ENCODE measurements around the gene RNGTT. TPM values are rescaled to one million over a fixed set of nuclear protein-coding genes. Genes with fewer than 3 reads are reported as not detected.
A peak's percentile ranks its signal among the peaks of the same experiment; 100 is the strongest.

Gene RNGTT
- total RNA-seq, 1 donor from 2014 or later = 21.6 TPM

DNA sequence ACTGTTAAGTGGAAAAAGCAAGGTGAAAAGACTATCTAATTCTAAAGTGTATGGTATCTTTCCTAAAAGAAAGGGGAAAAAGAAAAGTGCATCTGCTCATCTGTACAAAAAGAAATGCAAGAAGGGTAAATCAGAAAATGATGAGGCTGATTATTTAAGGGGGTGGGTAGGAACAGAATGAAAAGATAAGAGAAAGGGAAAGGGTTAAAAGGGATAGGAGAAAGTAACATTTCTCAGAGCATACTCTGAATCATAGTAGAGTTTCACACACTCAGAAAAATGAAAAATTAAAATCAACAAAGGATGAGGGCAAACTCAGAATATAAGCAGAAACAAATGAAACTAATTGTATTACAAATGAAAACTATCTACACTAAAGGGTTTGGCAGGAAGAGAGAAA, 79.1 kb downstream of the RNGTT start:
- no peak overlapping the region for H3K4me3 Mint-ChIP-seq
- DNase-seq (ENCODE audit: low spot score) = no peak
- H3K36me3 Mint-ChIP-seq (ENCODE audit: low read depth) = peaks cover 20% of the 10 kb centered on the region
- peaks cover 6% of the 10 kb centered on the region for H3K4me1 Mint-ChIP-seq (ENCODE audit: low read depth)
- H3K9me3 Mint-ChIP-seq = no peaks in the 10 kb centered on the region
- H3K27ac Mint-ChIP-seq = no peak overlapping the region
- no peaks in the 10 kb centered on the region for H3K27me3 Mint-ChIP-seq (ENCODE audit: insufficient read depth)
- intact Hi-C loops (cut with micrococcal nuclease) = no loop called here

DNA sequence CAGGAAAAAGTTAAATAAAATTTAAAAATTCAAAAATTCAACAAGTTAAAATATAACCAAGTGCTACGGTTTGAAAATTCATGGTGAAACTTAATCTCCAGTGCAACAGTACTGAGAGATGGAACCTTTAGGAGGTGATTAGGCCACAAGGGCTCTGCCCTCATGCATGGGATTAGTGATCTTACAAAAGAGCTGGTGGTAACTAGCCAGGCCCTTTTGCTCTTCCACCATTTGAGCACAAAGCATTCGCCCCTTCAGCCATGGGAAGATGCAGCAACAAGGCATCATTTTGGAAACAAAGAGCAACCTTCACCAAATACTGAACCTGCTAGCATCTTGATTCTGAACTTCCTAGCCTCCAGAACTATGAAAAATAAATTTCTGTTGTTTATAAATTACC, 80.9 kb downstream of the RNGTT start:
- intact Hi-C loops (cut with micrococcal nuclease) = no loop called here
- Mint-ChIP-seq H3K36me3 (ENCODE audit: low read depth) (peaks cover 19% of the 10 kb centered on the region), H3K27ac (no peak overlapping the region), H3K4me3 (no peak overlapping the region), H3K4me1 (ENCODE audit: low read depth) (peaks cover 6% of the 10 kb centered on the region), H3K9me3 (no peaks in the 10 kb centered on the region), H3K27me3 (ENCODE audit: insufficient read depth) (no peaks in the 10 kb centered on the region)
- no peak for DNase-seq (ENCODE audit: low spot score)

DNA sequence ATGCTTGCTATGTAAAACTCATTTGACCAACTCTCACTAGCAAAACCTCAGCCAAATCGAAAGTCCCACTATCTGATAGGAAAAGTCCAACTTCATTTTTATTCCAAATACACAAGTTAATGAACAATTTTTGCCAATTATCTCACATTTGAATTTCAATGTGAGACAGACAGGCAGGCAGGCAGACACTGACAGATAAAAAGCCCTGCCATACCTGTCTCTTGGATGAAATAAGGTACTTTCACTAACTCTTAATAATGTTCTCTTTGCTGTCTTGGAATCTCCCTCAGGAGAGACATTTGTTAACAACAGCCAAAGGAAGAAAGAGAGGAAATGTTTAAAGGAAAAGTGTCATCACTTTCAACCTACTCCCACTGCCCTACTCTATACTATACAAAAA, 82.0 kb downstream of the RNGTT start:
- no peak overlapping the region for H3K4me3 Mint-ChIP-seq
- peaks cover 12% of the 10 kb centered on the region for H3K36me3 Mint-ChIP-seq (ENCODE audit: low read depth)
- intact Hi-C loops (cut with micrococcal nuclease) = no loop called here
- no peak overlapping the region for H3K27ac Mint-ChIP-seq
- no peak for DNase-seq (ENCODE audit: low spot score)
- peaks cover 6% of the 10 kb centered on the region for H3K4me1 Mint-ChIP-seq (ENCODE audit: low read depth)
- no peaks in the 10 kb centered on the region for H3K27me3 Mint-ChIP-seq (ENCODE audit: insufficient read depth)
- H3K9me3 Mint-ChIP-seq = no peaks in the 10 kb centered on the region

DNA sequence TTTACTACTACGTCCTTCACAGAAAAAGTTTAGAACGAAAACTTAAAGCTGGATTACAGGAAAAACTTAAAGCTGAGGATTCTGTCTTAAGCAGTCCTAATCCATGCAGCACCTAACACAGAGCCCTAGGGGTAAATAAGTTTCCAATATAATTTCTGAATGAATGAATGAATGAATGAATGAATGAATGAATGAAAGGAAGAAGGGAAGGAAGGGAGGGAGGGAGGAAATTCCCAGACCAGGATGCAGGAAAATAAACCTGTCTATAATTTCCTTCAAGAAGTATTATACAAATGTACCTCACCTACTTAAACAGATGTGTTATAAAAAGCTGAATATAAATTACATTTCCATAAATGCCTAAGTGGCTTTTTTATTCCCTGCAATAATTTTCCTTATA, 83.4 kb downstream of the RNGTT start:
- Mint-ChIP-seq H3K4me1 (ENCODE audit: low read depth) (peaks cover 6% of the 10 kb centered on the region), H3K27me3 (ENCODE audit: insufficient read depth) (no peaks in the 10 kb centered on the region), H3K9me3 (no peaks in the 10 kb centered on the region), H3K27ac (no peak overlapping the region), H3K4me3 (no peak overlapping the region), H3K36me3 (ENCODE audit: low read depth) (peaks cover 3% of the 10 kb centered on the region)
- DNase-seq (ENCODE audit: low spot score) = no peak
- intact Hi-C loops (cut with micrococcal nuclease) = no loop called here

DNA sequence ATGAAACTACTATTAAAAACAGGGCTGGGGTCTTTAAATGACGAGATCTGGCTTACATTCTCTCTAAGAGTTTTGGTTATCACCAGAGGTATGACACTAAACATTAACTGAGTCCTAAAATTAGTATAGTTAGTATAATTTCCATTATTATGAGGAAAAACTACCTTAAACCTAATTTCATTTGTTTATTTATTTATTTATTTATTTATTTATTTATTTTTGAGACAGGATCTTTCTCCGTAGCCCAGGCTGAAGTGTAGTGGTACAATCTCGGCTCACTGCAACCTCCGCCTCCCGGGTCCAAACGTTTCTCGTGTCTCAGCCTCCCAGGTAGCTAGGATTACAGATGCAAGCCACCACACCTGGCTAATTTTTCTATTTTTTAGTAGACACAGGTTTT, 85.5 kb downstream of the RNGTT start:
- Mint-ChIP-seq H3K4me1 (ENCODE audit: low read depth) (peaks cover 23% of the 10 kb centered on the region), H3K4me3 (no peak overlapping the region), H3K27me3 (ENCODE audit: insufficient read depth) (no peaks in the 10 kb centered on the region), H3K9me3 (no peaks in the 10 kb centered on the region), H3K36me3 (ENCODE audit: low read depth) (no peaks in the 10 kb centered on the region), H3K27ac (no peak overlapping the region)
- intact Hi-C loops (cut with micrococcal nuclease) = no loop called here
- DNase-seq (ENCODE audit: low spot score) = no peak

DNA sequence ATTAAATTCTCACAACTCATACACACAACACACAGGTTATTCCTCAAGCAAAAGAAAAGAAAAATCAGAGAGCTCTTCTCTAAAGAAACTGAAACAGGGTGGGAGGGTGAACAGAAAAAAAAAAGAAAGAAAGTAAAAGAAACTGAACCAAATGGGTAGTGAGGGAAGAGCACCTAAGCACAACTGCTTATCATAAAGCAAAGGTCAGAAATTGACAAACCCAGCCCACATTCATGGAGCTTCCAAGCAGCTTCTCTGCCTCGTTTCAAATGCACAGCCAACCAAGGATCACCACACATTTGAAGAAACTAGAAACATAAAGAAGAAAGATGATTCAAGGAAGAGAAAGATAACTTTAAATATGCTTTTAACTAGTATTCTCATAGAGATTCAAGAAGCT, 90.5 kb downstream of the RNGTT start:
- H3K9me3 Mint-ChIP-seq = no peaks in the 10 kb centered on the region
- intact Hi-C loops (cut with micrococcal nuclease) = loop anchor here (5.0 kb wide), 1 partner anchor 1806 kb away; no protein-coding TSS in a partner anchor
- H3K27ac Mint-ChIP-seq = no peak overlapping the region
- H3K27me3 Mint-ChIP-seq (ENCODE audit: insufficient read depth) = no peaks in the 10 kb centered on the region
- peaks cover 27% of the 10 kb centered on the region for H3K4me1 Mint-ChIP-seq (ENCODE audit: low read depth)
- DNase-seq (ENCODE audit: low spot score) = no peak
- H3K4me3 Mint-ChIP-seq = no peak overlapping the region
- peaks cover under 1% of the 10 kb centered on the region for H3K36me3 Mint-ChIP-seq (ENCODE audit: low read depth)

DNA sequence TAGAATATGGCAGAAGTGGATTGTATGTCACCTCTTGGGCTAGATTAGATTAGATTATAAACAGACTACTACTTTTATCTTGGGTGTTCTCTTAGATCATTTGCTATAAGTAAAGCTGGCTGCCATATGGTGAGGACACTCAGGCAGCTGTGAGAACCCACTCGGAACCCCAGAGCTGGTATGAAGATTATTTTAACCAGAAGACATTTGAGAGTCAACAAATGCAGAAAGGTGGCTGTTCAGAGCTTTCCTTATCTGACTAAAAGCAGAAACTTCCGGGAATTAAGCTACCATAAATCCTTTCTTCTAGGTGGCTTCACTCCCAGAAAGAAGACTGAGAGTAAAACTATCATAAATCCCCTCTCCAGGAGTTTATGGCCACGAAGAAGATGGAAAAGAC, 91.9 kb downstream of the RNGTT start:
- intact Hi-C loops (cut with micrococcal nuclease) = loop anchor here (2.0 to 5.0 kb wide), 3 partner anchors 91 to 1804 kb away; no protein-coding TSS in a partner anchor
- H3K4me1 Mint-ChIP-seq (ENCODE audit: low read depth) = peaks cover 38% of the 10 kb centered on the region
- no peak overlapping the region for H3K27ac Mint-ChIP-seq
- peaks cover 4% of the 10 kb centered on the region for H3K36me3 Mint-ChIP-seq (ENCODE audit: low read depth)
- DNase-seq (ENCODE audit: low spot score) = no peak
- no peak overlapping the region for H3K4me3 Mint-ChIP-seq
- no peaks in the 10 kb centered on the region for H3K27me3 Mint-ChIP-seq (ENCODE audit: insufficient read depth)
- H3K9me3 Mint-ChIP-seq = no peaks in the 10 kb centered on the region

DNA sequence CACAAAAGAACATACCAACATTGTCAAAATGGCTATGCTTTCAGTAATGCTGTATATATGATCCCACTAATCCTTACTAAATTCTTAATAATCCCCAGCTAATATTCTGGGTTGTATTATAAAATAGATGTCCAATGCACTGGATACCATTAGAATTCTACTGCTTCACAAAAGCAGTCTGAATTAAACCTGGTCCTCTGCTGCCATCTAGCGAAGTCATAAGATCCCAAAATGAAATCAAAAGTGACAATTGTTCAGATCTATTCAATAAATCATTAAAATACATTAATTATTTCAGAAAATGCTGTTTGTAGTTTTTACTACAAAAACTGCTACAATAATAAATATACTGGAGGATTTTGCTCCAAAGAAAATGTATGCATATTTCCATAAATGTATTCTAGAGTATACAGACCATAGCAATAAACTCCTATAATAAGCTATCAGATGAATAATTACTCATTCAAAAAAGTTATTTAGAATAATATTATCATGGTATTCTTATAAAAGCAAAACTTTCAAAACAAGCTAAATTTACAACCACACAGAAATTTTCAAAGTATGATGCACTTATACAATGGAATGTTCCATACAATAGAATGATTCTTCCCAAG, 92.6 kb downstream of the RNGTT start:
- intact Hi-C loops (cut with micrococcal nuclease) = loop anchor here (1.0 to 5.0 kb wide), 5 partner anchors 90 to 1804 kb away; no protein-coding TSS in a partner anchor
- no peaks in the 10 kb centered on the region for H3K9me3 Mint-ChIP-seq

DNA sequence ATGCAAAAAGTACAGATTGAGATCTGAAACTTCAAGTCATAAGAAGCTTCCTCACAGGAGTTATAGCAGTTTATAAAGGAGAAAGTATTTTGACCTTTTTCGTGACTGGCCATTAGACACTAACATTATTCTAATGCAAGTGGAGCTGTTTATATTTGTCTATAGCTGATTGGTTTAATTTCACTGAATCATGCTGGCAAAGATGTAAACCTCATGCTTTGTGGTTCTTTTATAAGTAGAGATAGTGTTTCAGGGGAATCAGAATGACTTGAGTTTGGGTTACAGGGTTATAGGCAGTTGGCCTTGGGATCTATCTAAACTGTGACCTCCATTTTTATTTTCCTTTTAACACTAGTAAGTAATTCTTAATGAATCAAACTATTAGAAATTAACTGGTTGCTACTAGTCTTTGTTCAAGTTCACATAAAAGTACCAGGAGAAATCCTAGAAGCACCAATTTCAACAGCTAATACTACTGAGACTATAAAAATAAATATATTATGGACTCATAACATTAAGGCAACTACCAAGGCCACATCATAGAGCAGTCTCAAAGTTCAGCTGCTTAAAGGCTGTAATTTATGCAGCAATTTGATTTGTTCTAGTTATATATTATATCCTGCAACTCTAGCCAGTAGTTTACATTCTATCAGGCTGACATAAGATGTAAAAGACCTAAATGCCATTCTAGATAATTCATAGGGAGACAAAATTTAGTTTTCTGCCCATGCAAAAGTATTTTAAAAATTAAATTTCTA, 94.0 kb downstream of the RNGTT start:
- H3K36me3 Mint-ChIP-seq (ENCODE audit: low read depth) = peaks cover 14% of the 10 kb centered on the region
- DNase-seq (ENCODE audit: low spot score) = no peak
- peaks cover 52% of the 10 kb centered on the region for H3K4me1 Mint-ChIP-seq (ENCODE audit: low read depth)
- H3K27me3 Mint-ChIP-seq (ENCODE audit: insufficient read depth) = no peaks in the 10 kb centered on the region
- intact Hi-C loops (cut with micrococcal nuclease) = loop anchor here (1.0 to 10.0 kb wide), 8 partner anchors 89 to 1802 kb away; partner anchors contain the start of genes CFAP206 and SLC35A1
- H3K4me3 Mint-ChIP-seq = no peak overlapping the region
- H3K27ac Mint-ChIP-seq = no peak overlapping the region
- no peaks in the 10 kb centered on the region for H3K9me3 Mint-ChIP-seq

More for the DNA sequence above, 92.6 kb downstream of the RNGTT start:
- Mint-ChIP-seq H3K4me1 (ENCODE audit: low read depth) (peaks cover 44% of the 10 kb centered on the region), H3K27me3 (ENCODE audit: insufficient read depth) (no peaks in the 10 kb centered on the region), H3K27ac (no peak overlapping the region), H3K36me3 (ENCODE audit: low read depth) (peaks cover 10% of the 10 kb centered on the region), H3K4me3 (no peak overlapping the region)
- DNase-seq (ENCODE audit: low spot score) = peak; percentile 17

DNA sequence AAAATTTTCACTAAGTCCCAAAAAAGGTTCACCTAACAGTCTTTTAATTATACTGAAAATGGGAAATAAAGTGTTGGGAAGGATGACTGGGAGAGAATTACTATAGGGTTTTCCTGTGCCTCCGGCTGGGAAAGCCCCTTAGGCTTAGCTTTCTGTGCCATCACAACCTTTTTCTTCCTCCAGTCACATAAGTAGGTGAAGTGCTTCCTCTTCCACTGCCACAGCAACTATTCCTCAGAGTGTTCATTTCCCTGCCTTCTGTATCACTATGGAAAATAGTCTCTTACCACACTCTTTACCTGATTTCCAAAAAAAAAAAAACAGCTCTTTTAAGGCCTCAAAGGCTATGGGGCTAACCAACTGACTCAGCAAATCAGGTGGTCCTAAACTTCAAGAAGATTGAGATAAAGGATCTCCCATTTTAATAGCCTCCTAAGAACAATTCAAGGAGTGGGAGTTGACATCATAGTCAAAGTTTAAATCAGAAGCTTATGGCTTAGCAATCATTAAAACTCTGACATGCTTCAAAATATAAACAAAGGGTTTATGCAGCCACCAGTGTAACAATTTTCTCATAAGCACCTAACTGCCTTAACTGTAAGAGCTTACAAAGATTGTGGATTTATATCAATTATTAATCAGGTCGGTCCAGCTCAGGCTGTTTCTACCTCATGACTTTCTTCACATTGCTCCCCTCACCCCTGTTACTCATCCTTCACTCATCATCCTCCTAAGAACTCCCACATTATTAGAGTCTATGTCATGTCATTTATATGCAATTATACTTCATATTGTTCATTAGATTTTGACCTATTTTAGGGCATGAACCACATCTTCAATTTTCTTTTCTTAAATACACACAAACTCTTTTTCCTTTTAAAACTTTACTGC, 95.3 kb downstream of the RNGTT start:
- no peak overlapping the region for H3K4me3 Mint-ChIP-seq
- DNase-seq (ENCODE audit: low spot score) = no peak
- H3K36me3 Mint-ChIP-seq (ENCODE audit: low read depth) = peaks cover 16% of the 10 kb centered on the region
- no peaks in the 10 kb centered on the region for H3K9me3 Mint-ChIP-seq
- peaks cover 54% of the 10 kb centered on the region for H3K4me1 Mint-ChIP-seq (ENCODE audit: low read depth)
- intact Hi-C loops (cut with micrococcal nuclease) = loop anchor here (5.0 to 10.0 kb wide), 3 partner anchors 1133 to 1461 kb away; partner anchors contain the start of genes CFAP206 and SLC35A1
- no peaks in the 10 kb centered on the region for H3K27me3 Mint-ChIP-seq (ENCODE audit: insufficient read depth)
- H3K27ac Mint-ChIP-seq = no peak overlapping the region

DNA sequence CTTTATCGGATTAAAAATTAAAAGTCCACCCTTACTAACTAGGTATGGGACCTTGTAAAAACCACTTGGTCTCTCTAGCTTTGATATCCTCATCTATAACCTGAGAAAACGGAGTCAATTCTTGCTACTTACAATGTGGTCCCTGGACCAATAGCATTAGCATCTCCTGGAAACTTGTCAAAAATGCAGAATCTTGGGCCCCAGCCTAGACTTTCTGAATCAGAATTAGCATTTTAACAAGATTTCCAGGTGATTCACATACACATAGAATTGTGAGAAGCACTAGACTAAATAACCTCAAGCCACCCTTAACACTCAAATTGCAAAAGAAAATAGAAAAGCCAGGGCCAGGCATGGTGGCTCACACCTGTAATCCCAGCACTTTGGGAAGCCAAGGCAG, 96.6 kb downstream of the RNGTT start:
- no peak for DNase-seq (ENCODE audit: low spot score)
- intact Hi-C loops (cut with micrococcal nuclease) = loop anchor here (5.0 to 10.0 kb wide), 3 partner anchors 1132 to 1460 kb away; partner anchors contain the start of genes CFAP206 and SLC35A1
- H3K4me1 Mint-ChIP-seq (ENCODE audit: low read depth) = peaks cover 48% of the 10 kb centered on the region
- H3K4me3 Mint-ChIP-seq = no peak overlapping the region
- H3K27ac Mint-ChIP-seq = no peak overlapping the region
- H3K9me3 Mint-ChIP-seq = no peaks in the 10 kb centered on the region
- no peaks in the 10 kb centered on the region for H3K27me3 Mint-ChIP-seq (ENCODE audit: insufficient read depth)
- H3K36me3 Mint-ChIP-seq (ENCODE audit: low read depth) = peaks cover 20% of the 10 kb centered on the region

DNA sequence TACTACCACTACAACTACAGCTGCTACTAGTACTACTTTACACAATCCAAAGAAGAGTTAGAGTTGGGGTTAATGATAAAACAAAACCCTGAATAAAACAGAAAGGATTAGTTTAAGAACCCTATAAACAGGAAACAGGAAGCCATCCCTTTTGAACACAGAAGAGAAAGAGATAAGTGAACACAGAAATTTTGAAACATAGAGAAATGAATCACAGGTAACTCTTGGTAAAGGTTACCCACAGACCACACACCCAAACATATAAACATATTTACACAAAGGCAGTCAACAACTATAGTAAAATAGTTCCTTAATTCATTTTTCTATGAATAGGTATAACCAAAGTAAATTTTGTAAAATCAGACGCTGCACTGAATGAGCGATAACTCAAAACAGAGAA, 98.1 kb downstream of the RNGTT start:
- Mint-ChIP-seq H3K4me3 (peak overlapping the region; percentile 25), H3K9me3 (no peaks in the 10 kb centered on the region), H3K27me3 (ENCODE audit: insufficient read depth) (no peaks in the 10 kb centered on the region), H3K4me1 (ENCODE audit: low read depth) (peaks cover 48% of the 10 kb centered on the region), H3K27ac (peak overlapping the region; percentile 82), H3K36me3 (ENCODE audit: low read depth) (peaks cover 21% of the 10 kb centered on the region)
- intact Hi-C loops (cut with micrococcal nuclease) = loop anchor here (5.0 to 10.0 kb wide), 3 partner anchors 1130 to 1458 kb away; partner anchors contain the start of genes CFAP206 and SLC35A1
- no peak for DNase-seq (ENCODE audit: low spot score)
